HG02840 (cell line): ENCODE data around the gene PI4KA.

Experiments used
- ATAC-seq: cut with Tn5 transposase; IDR thresholded peaks from one replicate; pipeline ENCODE4 v1.9.1; 2021; ENCODE audit warnings: mild to moderate bottlenecking, moderate library complexity, moderate number of reproducible peaks; ENCODE audit not compliant: unreplicated experiment, low FRiP score

Gene PI4KA

DNA sequence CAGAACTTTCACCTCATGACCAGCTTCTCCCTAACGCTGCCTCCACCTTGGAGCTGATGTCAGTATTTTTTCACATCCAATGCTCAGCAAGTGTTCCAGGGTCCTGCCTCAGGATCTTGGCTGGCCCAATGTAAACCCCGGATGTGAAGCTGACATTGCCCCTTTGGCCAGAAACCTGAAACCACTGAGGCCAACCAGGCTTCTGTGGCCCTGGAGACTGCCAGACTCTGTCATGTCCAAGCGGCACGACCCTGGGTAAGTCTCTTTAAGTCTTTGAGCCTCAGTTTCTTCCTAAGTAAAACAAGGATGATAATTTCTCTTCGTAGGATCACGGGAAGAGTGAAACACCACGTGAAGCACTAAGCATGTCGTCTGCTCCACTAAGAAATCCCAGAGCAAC is 61.9 kb downstream of the PI4KA start:
- no peak for ATAC-seq

DNA sequence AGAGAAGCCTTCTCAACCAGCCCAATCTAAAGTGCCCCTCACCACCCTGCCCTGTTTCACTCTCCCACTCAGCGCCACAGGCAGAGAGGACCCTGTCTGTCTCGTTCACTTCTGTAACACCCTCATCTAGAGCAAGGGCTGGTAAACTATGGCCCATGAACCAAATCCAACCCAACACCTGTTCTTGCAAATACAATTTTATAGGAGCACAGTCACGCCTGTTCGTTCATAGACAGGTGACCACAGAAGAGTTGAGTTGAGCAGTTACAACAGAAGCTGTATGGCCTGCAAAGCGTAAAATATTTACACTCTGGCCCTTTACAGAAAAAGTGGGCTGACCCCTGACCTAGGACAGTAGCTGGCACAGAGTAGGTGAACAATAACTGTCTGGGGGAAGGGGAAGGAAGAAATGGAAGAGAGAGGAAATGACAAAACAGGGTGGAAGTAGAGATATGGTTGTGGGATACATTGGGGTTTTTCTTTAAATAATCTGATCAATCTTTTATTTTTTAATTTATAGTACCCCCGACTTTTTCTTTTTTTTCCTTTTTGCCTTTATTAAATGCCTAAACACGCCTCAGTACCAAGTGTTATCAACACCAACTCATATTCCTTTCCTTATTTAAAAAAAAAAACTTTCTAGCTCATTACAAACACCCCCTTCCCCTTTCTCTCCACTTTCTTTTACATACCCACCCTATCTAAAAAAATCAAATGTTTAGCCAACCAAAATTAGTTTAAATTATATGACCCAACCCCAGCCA is 63.8 kb downstream of the PI4KA start:
- ATAC-seq: no peak

DNA sequence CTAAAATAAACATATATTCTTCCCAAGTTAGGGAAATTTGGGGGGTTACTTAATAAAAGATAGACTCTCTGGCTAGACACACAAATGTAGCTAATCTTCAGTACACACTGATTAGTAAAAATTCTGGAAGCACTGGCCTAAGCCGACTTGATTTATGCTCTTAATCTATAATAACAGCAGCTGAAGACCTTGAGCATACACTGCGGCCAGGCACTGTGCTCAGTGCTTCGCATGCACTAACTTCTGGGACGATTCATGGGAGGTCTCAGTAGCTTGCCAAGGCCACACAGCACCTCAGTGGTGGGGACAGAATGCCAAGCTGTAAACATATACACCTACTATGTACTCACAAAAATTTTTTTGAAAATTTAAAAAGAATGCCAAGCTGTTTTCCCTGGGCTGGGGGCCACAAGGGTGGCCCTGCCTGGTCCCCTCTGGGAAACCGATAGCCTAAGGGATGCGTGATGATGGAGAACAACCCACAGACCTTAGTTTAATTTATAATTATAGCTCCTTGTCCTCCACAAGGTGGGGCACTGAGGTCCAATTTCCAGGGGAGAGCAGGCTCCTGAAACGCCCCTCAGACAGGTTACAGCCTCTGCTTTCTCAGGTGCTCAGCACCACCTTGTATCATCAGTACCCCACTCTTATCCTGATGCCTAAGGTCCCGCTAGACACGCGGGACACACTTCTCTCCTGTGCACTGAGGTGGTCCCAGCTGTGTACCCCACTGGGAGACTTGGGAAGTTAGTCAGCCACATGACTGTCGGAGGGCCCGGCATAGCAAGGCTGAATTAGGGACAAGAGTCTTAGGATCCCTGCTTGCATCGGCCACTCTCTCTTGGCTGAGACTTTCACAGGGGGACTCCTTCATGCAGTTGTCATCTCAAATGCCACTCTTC is 64.6 kb downstream of the PI4KA start:
- no peak for ATAC-seq

DNA sequence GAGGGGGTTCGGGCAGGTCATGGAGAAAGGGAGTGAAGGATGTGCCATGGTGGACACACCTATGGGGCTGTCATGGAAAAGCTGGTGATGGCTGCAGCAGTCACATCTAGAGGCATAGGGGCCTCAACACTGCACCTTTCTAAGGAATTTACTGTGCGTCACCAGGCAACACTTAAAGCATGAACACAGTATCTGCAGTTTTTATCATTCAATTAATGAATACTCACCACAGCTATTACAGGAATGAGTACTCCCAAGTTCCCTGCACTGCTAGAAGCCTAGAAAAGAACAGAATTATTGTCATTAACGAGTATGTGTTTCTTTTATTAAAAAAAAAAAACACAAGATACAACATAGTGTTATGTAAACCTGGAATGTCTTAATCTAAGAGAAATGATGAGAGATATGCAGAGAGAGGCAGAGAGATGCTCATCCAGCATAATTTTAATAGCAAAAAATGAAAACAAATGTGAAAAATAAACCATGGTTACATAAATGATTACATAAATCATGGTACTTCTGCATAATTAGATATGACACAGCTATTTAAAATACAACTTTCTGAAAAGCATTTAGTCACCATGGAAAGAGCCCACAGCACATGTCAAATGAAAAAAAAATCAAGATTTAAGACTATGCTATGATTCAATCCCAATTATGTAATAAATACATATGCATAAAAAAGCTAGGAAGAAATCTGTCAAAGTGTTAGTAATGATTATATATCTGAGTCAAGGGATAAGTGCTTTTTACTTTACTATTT is 65.5 kb downstream of the PI4KA start:
- ATAC-seq: no peak

DNA sequence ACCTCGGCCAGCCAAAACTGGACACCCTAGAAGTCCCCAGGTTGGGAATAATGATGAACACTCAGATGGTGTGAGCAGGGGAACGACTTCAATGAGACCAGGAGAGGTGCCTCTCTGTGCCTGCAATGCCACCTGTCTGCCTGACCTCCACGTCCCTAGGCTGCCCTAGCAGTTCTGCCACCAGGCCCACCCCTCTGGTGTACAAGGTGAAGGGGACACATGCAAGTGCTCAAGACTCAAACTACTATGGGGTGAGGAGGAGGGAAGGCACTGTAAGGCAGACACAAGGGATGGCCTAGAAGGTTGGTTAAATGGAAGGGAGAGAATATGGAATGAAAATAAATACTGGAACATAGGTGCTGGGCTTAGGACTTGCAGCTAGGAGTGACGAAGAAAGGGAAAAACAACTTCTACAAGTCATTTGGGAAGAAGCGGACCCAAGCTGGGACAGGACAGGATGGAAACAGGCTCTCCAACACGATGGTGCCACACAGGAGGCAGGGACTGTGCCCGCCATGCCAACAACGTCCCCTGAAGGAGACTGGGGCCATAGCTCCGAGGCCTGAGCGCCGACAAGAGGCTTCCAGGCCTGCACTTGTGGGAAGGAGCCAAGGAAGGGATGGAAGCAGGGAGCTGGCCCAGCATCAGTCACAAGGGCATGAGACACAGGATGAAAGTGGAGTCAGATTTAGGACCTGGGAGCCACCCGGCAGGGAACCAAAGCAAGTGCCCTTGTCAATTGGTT is 66.2 kb downstream of the PI4KA start:
- no peak for ATAC-seq

DNA sequence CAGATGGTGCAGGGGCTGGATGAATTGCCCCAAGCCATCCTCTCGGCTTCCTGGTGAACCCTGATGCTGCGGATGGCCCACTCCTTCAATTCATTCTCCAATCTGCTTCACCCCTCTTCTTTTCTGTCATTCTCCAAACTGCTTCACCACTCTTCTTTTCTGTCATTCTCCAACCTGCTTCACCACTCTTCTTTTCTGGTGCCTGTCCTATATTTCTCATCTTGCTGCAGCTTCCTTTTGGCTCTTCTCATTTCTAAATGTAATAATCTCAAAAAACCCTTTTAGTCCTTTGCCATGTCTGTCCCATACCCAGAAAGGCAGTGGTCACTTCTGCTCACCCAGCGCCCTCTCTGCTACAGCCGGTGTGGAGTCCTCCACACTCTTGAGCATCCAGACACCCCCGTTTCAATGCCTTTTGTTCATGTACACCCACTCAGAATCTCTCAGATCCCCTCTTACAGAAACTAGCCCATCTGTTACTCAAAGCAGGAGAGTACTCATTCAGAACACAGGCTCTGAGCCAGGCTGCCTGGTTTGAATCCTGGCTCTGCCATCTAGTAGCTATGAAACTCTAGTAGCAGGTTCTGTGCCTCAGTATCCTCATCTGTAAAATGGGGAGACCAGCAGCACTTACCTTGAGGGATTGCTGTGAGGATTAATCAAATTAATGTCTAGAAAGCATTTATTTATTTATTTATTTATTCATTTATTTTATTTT is 69.8 kb downstream of the PI4KA start:
- ATAC-seq: no peak

DNA sequence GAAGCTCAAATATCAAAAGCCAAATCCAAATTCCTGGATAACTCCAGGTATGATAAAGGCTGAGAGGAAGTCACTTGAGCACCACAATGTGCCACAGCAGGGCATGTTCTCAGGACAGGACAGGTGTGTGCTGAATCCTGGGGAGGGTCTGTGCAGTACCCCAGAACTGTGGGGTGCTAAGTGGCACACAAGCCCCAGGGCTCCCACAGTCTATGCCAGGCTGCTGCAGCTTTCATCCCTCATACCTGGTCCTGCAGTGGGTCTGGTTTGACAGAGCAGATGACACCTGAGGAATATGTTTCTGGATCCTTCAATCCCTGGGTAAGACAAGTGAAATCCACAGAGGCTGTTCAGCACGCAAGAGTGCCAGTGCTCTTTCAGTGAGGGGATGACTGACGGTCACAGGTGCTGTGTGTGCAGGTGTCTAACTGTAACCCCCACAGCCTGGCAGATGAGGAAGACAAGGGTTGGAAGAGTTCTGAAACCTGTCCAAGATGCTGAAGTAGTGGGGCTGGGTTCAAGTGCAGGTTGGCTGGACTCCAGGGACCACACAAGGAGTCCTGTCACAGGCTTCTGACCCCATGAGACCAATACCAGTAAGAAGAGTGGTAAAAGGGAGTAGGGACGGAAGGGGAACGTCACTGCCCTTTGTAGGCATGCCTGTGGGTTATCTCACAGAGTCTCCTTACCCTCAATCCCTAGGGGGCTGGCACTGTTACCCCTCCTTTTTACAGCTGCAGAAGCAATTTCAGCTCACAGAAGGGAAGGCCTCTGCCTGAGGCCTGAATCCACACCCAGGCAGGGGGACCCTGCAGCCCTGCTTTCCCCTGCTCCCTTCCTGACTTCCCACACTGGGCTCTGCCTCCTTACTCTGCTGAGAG is 70.6 kb downstream of the PI4KA start:
- no peak for ATAC-seq

DNA sequence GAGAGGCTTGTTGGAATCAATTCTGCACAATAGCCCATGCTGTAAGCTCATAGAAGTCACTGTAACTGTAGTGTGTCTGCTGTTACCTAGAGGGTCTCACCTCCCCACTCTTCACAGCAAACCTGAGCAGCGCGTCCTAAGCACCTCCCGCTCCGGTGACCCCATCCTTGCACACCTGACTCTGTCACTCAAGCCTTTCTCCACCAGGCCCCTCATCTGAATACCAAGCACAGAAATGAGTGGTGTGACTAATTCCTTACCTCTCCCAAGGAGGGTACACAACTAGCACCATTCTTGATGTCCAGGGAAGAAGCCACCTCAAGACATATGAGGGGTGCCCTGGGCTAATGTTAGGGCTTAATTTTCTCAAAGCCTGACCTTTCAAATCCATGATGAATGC is 71.4 kb downstream of the PI4KA start:
- ATAC-seq: no peak

DNA sequence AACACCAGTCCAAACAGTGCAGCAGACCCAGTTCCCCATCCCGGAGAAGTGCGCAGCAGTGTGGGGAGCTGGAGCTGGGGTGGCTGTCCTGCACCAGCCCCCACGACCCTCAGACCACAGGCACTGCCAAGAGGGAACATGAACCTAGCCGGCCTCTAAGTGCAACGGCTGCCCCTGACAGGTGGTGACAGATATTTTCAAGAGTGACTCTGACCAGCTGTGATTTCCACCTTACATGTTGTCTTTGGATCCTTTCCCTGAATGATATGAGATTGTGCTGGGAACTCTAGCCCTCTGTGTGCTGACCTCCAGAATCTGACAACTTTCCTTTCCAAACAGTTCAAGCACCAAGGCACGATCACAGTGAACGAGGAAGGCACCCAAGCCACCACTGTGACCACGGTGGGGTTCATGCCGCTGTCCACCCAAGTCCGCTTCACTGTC is 72.1 kb downstream of the PI4KA start:
- ATAC-seq: no peak

DNA sequence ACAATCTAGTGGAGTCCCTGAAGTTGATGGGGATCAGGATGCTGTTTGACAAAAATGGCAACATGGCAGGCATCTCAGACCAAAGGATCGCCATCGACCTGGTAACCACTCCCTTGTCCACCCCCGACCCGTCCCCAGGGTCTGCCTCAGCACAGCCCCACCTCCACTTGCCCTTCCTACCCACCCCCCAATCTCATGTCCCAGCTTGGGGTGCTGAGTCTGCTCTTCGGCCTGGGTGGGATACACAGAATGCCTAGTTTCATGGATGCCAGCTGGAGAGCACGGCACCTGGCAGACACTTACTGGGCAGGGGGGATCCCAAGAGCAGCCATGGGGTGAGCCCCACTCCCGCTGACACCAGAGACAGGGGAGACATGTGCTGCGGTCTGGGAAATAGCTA is 72.6 kb downstream of the PI4KA start:
- no peak for ATAC-seq

DNA sequence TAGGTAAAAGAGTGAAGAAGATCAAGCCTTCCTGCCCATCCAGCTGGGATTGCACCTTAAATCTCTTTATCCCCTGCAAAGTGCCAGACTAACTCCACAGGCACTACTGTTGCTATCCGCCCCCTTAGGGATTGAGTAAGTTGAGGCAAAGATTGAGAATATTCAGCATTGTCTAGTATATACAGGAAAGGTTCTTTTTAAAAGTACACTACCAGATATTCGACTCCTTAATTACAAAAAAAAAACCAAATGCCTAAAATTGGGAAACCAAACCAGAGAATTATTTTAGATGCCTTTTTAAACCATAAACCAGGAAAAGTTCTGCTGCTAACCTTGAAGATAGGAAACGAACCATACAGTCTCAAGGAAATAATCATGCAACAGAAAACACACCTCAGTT is 73.2 kb downstream of the PI4KA start:
- ATAC-seq: no peak

DNA sequence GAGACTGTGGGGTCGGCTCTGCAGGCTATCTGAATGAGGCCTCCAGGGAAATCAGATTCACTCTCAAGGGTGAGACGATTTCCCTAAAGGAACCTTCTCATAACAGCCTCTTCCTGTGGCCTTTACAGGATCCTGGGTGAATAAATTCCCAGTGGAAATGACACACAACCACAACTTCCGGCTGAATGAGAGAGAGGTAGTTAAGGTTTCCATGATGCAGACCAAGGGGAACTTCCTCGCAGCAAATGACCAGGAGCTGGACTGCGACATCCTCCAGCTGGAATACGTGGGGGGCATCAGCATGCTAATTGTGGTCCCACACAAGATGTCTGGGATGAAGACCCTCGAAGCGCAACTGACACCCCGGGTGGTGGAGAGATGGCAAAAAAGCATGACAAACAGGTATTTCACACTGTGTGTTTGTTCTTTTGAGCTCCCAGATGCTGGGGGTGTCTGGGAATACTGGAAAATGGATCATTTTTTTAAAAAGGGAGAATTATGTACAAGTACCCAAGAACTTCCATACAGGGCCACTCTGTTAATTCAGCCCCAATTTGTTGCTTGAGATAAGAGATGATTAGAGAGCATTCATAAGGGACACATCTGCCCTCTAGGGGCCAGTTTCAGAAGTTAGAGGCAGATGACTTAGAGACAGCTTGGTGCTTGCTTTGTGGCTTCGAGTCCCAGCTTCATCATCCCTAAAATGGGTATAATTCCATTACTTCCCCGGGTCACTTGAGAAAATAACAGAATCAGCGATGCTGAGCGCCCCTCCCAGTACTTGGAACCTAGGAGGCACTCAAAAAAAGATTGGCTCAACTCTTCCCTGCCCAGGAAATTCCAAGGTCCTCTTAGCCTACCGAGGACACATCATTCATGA is 74.5 kb downstream of the PI4KA start:
- no peak for ATAC-seq

DNA sequence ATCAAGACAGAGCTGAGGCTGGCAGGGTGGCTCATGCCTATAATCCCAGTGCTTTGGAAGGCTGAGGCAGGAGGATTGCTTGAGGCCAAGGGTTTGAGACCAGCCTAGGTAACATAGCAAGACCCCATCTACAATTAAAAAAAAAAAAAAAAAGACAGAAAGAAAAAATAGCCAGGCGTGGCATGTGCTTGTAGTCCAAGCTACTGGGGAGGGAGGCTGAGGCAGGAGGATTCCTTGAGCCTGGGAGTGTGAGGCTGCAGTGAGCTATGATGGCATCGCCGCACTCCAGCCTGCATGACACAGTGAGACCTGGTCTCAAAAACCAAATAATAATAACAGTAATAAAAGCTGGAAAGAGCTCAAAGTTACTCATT is 75.3 kb downstream of the PI4KA start:
- no peak for ATAC-seq

DNA sequence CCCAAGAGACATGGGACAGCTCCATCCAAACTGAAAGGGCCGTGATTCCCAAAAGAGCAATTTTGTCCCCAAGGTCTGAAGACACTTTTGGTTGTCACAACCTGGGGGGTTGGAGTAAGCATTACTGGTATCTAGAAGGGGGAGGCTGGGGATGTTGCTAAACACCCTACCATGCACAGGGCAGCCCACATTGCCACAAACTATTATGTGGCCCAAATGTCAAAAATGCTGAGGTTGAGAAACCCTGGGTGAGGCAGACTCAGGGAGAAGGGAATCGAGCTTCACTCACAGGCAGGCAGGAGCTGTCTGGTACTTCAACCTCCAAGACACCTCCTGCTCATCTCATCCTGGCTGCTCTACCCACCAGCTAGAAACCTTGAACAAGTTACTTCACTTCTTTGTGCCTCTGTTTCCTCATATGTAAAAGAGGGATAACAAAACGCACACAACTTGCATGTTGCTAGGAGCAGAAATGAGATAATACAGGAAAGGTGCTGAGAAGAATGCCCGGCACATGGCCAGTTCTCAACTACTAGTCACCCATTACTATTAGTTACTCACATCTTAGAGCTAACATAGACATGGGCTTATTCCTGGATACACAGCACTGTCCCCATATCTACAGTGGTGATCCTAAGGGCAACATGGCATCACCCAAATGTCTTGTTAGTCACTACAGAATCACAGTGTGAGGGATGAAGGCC is 75.9 kb downstream of the PI4KA start:
- no peak for ATAC-seq

DNA sequence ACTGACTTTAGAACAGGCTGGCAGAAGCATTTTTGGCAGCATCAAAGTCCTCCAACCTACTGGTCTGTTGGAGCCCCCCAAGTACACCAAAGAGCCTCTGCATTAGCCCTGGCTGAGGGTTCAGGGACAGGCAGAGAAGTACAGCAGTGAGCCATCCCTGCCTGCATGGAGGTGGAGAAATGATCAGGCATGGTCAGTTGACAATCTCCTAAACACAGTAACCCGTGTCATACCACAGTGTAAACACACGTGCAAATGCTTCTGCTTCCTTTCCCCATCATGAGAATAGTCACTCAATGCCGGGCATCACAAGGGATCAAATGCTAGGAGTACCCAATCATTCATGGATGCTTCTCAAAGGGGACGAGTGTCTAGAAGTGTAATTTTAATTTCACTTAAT is 76.5 kb downstream of the PI4KA start:
- ATAC-seq: no peak

DNA sequence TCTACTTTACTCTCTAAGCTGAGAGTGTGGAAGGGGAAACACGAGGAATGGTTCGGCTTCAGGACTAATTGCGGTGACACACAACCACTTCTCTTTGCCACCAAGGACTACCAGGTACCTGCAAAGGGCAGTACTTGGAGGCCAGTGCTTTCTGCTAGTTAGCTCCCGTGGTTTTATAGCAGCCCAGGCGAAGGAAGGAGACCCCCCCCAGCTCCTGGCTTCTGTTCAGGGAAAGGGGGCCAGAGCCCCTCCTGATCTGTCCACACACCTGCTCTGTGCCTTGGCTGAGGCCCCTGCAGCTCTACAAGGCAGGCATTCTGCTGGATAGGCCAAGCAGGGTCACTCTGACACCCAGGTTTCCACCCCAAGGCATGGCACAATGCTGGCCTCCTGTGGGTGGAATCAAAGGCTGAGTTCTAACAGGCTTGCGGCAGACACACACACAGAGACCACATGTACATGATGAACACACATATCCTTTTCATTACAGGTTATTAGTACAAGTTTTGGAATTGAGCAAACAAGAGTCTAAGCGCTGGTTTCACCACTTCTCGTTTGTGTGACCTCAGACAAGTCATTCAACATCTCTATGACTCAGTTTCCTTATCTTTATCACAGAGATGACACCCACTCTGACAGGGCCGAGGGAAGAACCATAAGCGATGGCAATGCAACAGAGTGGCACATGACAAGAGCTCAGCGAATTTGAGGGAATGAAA is 77.2 kb downstream of the PI4KA start:
- ATAC-seq: no peak

DNA sequence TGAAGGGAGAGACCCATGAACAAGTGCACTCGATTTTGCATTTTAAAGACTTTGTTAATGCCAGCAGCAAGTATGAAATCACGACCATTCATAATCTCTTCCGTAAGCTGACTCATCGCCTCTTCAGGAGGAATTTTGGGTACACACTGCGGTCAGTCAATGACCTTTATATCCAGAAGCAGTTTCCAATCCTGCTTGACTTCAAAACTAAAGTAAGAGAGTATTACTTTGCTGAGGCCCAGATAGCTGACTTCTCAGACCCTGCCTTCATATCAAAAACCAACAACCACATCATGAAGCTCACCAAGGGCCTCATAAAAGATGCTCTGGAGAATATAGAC is 78.8 kb downstream of the PI4KA start:
- ATAC-seq: no peak
